Gastroesophageal sphincter (tissue), 3 donors: ENCODE measurements around the gene SLC43A1.

ENCODE experiments used
- CTCF ChIP-seq, 4 experiments: fragments of 200-600 bp in 2 of 4; fragments of 450-650 bp in 2 of 4; sonication (generic) in 1 of 4; IDR thresholded peaks; one replicate each; pipeline ENCODE4 v1.5.1; 2017 to 2019; ENCODE audit warnings: antibody characterized with exemption in 4 of 4, mild to moderate bottlenecking in 2 of 4, moderate library complexity in 2 of 4
- EP300 ChIP-seq: sonication (generic); formaldehyde crosslinking; IDR thresholded peaks from one replicate; pipeline ENCODE4 v1.6.1; 2017; ENCODE audit warnings: antibody characterized with exemption, mild to moderate bottlenecking
- POLR2A ChIP-seq, 2 donors: fragments of 450-650 bp; IDR thresholded peaks; one replicate each; pipeline ENCODE4 v1.6.1; 2017; ENCODE audit warnings: antibody characterized with exemption in 2 of 2, mild to moderate bottlenecking in 2 of 2, moderate library complexity in 1 of 2

DNA sequence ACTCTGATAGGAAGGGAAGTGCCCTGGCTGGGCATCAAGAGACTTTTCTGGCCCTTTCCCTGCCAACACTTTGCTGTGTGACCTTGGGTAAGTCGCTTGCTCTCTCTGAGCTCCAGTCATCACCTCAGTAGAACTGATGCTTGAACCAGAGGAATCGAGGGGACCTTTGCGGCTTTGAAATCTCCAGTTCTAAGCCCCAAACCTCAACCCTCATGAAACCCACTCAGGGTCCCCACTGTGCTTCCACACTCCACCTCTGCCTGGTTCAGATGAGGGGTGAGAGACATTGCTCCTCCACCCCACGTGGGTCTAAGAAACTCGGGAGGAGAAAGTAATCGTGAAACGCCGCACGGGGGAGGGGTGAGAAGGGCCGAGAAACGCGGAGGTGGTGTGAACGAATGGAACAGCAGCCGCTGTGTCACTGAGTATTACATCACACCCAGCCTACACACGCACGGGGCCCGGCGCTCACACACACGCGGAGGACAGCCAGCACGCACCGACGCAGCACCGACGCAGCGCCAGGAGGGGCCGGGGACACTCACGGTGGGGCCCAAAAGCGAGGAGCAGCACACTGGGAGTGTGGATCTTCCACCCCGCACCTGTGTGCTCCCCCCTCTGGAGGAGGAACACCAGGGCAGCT is 50.8 kb downstream of the SLC43A1 start:
- TF ChIP-seq CTCF (IDR thresholded peaks at IDR 0.05), result no peak
- no peak for TF ChIP-seq POLR2A (IDR thresholded peaks at IDR 0.05)
- TF ChIP-seq EP300, result no peak
